Breast epithelium (tissue), 4 donors: ENCODE data around the gene NR1H2. TPM values are rescaled to one million over a fixed set of nuclear protein-coding genes. Genes with fewer than 3 reads are reported as not detected.

Experiments used
- DNase-seq, 2 donors: peaks; one replicate each; pipeline ENCODE4 v3.0.0-alpha.2; 2019; ENCODE audit warnings: low spot score in 2 of 2
- H3K27ac ChIP-seq, 2 donors: fragments of 200-600 bp; sonication (generic) in 1 of 2; one replicate each; pipeline ENCODE4 v1.5.1; 2016 to 2019; ENCODE audit warnings: mild to moderate bottlenecking in 1 of 2
- H3K27me3 ChIP-seq, 2 donors: fragments of 200-600 bp; sonication (generic) in 1 of 2; one replicate each; pipeline versions ENCODE4 v1.5.1 to v1.6.0; 2017 to 2019; ENCODE audit warnings: control low read depth in 1 of 2, mild to moderate bottlenecking in 1 of 2
- H3K36me3 ChIP-seq: fragments of 200-600 bp; one replicate; pipeline ENCODE4 v1.5.1; 2019
- H3K4me1 ChIP-seq, 2 donors: fragments of 200-600 bp; sonication (generic); one replicate each; pipeline ENCODE4 v1.5.1; 2016 to 2019; ENCODE audit warnings: control low read depth in 1 of 2
- H3K4me3 ChIP-seq, 3 donors: fragments of 200-600 bp; sonication (generic); 1 replicate in 2 of 3; 2 replicates in 1 of 3; pipeline ENCODE4 v1.5.1; 2016 to 2019; ENCODE audit warnings: mild to moderate bottlenecking in 3 of 3, moderate library complexity in 2 of 3
- H3K9me3 ChIP-seq, 2 donors: fragments of 200-600 bp; sonication (generic) in 1 of 2; one replicate each; pipeline ENCODE4 v1.5.1; 2016 to 2019; ENCODE audit warnings: control low read depth in 1 of 2
- POLR2A ChIP-seq: fragments of 450-650 bp; IDR thresholded peaks from one replicate; pipeline ENCODE4 v1.6.1; 2016; ENCODE audit warnings: antibody characterized with exemption, mild to moderate bottlenecking, moderate library complexity
- POLR2AphosphoS5 ChIP-seq, 3 donors: sonication (generic); formaldehyde crosslinking; IDR thresholded peaks; one replicate each; pipeline ENCODE4 v1.6.1; 2017; ENCODE audit warnings: antibody characterized with exemption in 3 of 3
- intact Hi-C: fragments of 100-400 bp; cut with DNase I; formaldehyde crosslinking; loops from one replicate; pipeline ENCODE4 v1.15.1; 2023; ENCODE audit warnings: low total_unique reads
- total RNA-seq, 3 donors: library from RNA; depleted of rRNA; stranded (reverse); fragments of >200 nt; gene quantifications; one replicate each; pipeline ENCODE4 v1.1.0, GENCODE V29; 2016
- TF ChIP-seq, protein P1 (sequence below), 3 donors: fragments of 450-650 bp; IDR thresholded peaks; one replicate each; pipeline ENCODE4 v1.5.1; 2016 to 2017; ENCODE audit warnings: antibody characterized with exemption in 3 of 3, mild to moderate bottlenecking in 3 of 3, moderate library complexity in 3 of 3

The NR1H2 gene
- total RNA-seq, 3 donors from 2014 or later = 71.0 to 105 (median 87.5) TPM

DNA sequence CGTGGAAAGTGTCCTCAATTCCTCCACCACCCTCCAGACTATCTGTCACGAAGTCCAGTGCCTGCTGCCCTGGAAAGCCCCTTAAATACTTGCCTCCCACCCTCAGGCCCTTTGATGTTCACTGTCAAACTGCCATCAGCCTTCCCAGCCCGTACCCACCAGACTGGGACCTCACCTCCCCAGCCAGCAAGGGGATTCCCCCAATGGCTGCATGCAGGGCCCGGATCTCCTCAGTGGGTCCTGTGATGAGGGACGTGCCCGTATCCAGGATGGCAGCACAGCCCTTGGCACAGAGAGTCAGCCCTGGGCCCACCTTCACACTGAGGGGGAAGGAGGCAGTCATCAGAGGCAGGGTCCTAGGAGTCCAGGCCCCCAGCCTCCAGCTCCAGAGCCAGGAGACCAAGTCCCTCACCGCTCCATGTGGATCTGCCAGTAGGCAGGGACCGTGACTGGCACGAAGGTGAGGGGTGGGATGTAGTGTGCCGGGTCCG is 16.9 kb upstream of the NR1H2 start:
- Histone ChIP-seq H3K4me1 (no peaks in the 10 kb centered on the region), H3K27ac (no peak overlapping the region), H3K9me3 (no peaks in the 10 kb centered on the region), H3K36me3 (no peaks in the 10 kb centered on the region), H3K4me3 (no peak overlapping the region), H3K27me3 (no peaks in the 10 kb centered on the region)
- DNase-seq = no peak
- TF ChIP-seq, protein P1, sequence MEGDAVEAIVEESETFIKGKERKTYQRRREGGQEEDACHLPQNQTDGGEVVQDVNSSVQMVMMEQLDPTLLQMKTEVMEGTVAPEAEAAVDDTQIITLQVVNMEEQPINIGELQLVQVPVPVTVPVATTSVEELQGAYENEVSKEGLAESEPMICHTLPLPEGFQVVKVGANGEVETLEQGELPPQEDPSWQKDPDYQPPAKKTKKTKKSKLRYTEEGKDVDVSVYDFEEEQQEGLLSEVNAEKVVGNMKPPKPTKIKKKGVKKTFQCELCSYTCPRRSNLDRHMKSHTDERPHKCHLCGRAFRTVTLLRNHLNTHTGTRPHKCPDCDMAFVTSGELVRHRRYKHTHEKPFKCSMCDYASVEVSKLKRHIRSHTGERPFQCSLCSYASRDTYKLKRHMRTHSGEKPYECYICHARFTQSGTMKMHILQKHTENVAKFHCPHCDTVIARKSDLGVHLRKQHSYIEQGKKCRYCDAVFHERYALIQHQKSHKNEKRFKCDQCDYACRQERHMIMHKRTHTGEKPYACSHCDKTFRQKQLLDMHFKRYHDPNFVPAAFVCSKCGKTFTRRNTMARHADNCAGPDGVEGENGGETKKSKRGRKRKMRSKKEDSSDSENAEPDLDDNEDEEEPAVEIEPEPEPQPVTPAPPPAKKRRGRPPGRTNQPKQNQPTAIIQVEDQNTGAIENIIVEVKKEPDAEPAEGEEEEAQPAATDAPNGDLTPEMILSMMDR (IDR thresholded peaks at IDR 0.05) = no peak
- TF ChIP-seq POLR2A = no peak
- no peak for TF ChIP-seq POLR2AphosphoS5 (IDR thresholded peaks at IDR 0.05)
- intact Hi-C loops = loop anchor here (10.0 kb wide), 1 partner anchor 95 kb away; no protein-coding TSS in a partner anchor

DNA sequence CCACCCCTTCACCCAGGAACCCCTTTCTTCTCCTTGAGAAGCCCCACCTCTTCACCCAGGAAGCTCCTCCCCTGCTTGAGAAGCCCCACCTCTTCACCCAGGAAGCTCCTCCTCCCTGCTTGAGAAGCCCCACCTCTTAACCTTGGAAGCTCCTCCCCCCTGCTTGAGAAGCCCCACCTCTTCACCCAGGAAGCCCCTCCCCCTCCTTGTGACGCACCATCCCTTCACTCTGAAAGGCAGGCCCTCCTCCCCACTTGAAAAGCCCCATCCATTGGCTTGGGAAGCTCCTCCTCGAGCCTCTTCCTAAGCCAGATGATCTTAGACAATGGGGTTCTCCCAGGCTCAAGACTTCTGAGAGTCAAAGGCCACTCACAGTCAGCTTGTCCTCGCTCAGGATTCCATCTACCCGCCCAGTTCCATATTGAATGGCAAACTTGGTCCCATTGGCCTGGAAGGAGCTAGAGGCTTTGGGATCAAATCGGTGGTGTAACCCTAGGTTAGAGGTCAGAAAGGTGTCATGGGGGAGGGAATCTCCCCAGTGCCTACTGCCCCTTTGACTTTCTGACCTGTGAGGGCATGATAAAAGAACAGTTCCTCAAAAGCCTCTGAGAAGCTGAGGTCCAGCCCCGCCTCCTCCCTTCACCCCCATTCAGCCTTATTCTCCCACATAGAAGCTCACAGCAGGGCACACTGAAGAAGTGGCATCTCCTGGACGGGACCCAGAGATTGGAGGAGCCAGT is 14.8 kb upstream of the NR1H2 start:
- intact Hi-C loops = no loop called here
- H3K4me3 ChIP-seq = no peak overlapping the region
- no peak overlapping the region for H3K27ac ChIP-seq
- no peak for DNase-seq
- H3K27me3 ChIP-seq = no peaks in the 10 kb centered on the region
- H3K4me1 ChIP-seq = no peaks in the 10 kb centered on the region
- TF ChIP-seq, protein P1 (IDR thresholded peaks at IDR 0.05) = no peak
- TF ChIP-seq POLR2AphosphoS5 (IDR thresholded peaks at IDR 0.05) = no peak
- H3K9me3 ChIP-seq = no peaks in the 10 kb centered on the region
- H3K36me3 ChIP-seq = no peaks in the 10 kb centered on the region

DNA sequence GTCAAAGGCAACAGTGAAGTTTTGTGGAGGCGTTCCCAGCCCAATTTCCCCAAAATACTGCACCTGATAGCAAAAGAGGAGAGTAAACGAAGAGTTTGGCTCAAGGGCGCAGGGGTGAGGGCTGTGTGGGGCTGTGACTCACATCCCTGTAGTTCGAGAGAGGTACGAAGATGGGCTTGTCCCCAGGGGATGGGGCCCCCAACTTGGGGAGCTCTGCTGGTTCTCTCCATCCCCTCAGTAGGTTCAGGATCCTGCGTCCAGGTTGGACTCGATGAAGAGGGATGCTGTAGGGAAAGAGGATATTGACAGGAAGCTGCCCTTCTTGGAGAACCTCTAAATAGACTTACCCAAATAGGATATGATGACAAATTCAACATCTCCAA is 14.2 kb upstream of the NR1H2 start:
- H3K27ac ChIP-seq = no peak overlapping the region
- intact Hi-C loops = no loop called here
- no peaks in the 10 kb centered on the region for H3K9me3 ChIP-seq
- TF ChIP-seq POLR2AphosphoS5 (IDR thresholded peaks at IDR 0.05) (no peak), POLR2A (no peak)
- TF ChIP-seq, protein P1 (IDR thresholded peaks at IDR 0.05) = no peak
- no peaks in the 10 kb centered on the region for H3K27me3 ChIP-seq
- H3K4me1 ChIP-seq = no peaks in the 10 kb centered on the region
- no peak overlapping the region for H3K4me3 ChIP-seq
- no peak for DNase-seq
- H3K36me3 ChIP-seq = no peaks in the 10 kb centered on the region

DNA sequence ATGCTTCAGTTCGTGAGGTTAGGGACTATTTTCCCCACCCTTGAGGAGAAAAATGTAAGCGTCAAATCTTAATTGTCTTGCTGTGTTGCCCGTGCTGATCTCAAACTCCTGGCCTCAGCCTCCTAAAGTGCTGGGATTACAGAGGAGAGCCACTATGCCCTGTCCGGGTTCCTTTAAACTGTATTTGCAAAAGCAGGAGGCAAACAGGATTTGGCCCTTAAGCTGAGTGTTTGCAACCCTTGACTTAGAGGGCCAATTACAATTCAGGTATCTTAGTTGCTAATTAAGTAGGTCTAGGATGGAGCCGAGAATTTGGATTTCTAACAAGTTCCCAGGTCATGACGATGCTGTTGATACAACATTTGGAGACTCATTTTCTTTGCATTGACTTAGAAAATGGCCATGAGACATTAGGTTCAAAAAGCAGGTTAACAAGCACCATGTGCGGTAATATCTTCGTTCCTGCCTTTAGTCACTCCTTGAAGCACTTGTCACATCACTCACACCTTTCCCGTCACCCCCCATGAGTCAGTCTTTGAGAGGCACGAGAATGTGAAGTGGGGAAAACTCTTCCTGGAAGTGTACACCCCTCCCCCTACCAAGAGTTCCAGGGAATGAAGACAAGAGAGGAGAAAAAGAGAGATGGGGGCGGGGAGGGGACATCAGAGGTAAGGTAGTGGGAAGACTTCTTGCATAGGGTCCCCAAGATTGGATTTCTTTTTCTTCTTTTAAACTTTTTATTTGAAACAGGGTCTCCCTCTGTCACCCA is 13.4 kb upstream of the NR1H2 start:
- H3K27ac ChIP-seq = no peak overlapping the region
- no peaks in the 10 kb centered on the region for H3K4me1 ChIP-seq
- no peak overlapping the region for H3K4me3 ChIP-seq
- intact Hi-C loops = no loop called here
- H3K9me3 ChIP-seq = no peaks in the 10 kb centered on the region
- no peak for TF ChIP-seq POLR2A
- TF ChIP-seq, protein P1 (IDR thresholded peaks at IDR 0.05) = no peak
- no peak for TF ChIP-seq POLR2AphosphoS5 (IDR thresholded peaks at IDR 0.05)
- no peaks in the 10 kb centered on the region for H3K27me3 ChIP-seq
- no peaks in the 10 kb centered on the region for H3K36me3 ChIP-seq
- DNase-seq = no peak
